Loucy (cell line): ENCODE results near the gene GAD2.

Source experiments
- H2AFZ ChIP-seq: fragments of 200-600 bp; sonication (generic); 2 replicates; pipeline ENCODE4 v1.6.0; 2016; ENCODE audit warnings: antibody characterized with exemption, mild to moderate bottlenecking, low read length, moderate library complexity
- H3F3A ChIP-seq: fragments of 200-600 bp; 2 replicates; pipeline ENCODE4 v1.6.0; 2016; ENCODE audit warnings: antibody characterized with exemption, low read depth, mild to moderate bottlenecking
- H3K27me3 ChIP-seq: fragments of 200-600 bp; sonication (generic); 2 replicates; pipeline ENCODE4 v1.6.1; 2014; ENCODE audit warnings: low read length, mild to moderate bottlenecking; ENCODE audit not compliant: insufficient read depth, poor library complexity, severe bottlenecking
- H3K36me3 ChIP-seq: fragments of 200-600 bp; sonication (generic); 2 replicates; pipeline ENCODE4 v1.6.1; 2016; ENCODE audit warnings: low read length; ENCODE audit not compliant: insufficient read depth
- H3K4me1 ChIP-seq: fragments of 200-600 bp; sonication (generic); 2 replicates; pipeline ENCODE4 v1.5.1; 2014; ENCODE audit warnings: low read length, mild to moderate bottlenecking; ENCODE audit not compliant: insufficient read depth, poor library complexity, severe bottlenecking
- H3K4me2 ChIP-seq: fragments of 200-600 bp; sonication (generic); 2 replicates; pipeline ENCODE4 v1.6.0; 2014; ENCODE audit warnings: antibody characterized with exemption, low read length, low read depth, mild to moderate bottlenecking; ENCODE audit not compliant: poor library complexity, severe bottlenecking
- H3K4me3 ChIP-seq: fragments of 200-600 bp; sonication (generic); 2 replicates; pipeline ENCODE4 v1.5.1; 2014; ENCODE audit warnings: low read length, mild to moderate bottlenecking, mixed read lengths; ENCODE audit not compliant: poor library complexity, severe bottlenecking
- H3K79me2 ChIP-seq: fragments of 200-600 bp; sonication (generic); 2 replicates; pipeline ENCODE4 v1.6.1; 2014; ENCODE audit warnings: low read length; ENCODE audit not compliant: insufficient read depth
- H3K9ac ChIP-seq: fragments of 200-600 bp; sonication (generic); 2 replicates; pipeline ENCODE4 v1.6.0; 2014; ENCODE audit warnings: mild to moderate bottlenecking, low read depth, low read length, moderate library complexity; ENCODE audit not compliant: poor library complexity, severe bottlenecking
- H3K9me2 ChIP-seq: fragments of 200-600 bp; sonication (generic); replicated peaks from 2 replicates; pipeline ENCODE4 v1.6.1; 2016; ENCODE audit warnings: low read depth, low read length, mixed read lengths
- H3K9me3 ChIP-seq: fragments of 200-600 bp; sonication (generic); 2 replicates; pipeline ENCODE4 v1.6.1; 2014; ENCODE audit warnings: mild to moderate bottlenecking, antibody characterized with exemption, low read length, low read depth; ENCODE audit not compliant: insufficient read depth
- H4K20me1 ChIP-seq: fragments of 200-600 bp; sonication (generic); 2 replicates; pipeline ENCODE4 v1.6.0; 2014; ENCODE audit warnings: antibody characterized with exemption, low read length, mild to moderate bottlenecking; ENCODE audit not compliant: insufficient read depth, poor library complexity, severe bottlenecking
- EZH2phosphoT487 ChIP-seq: fragments of 200-600 bp; IDR thresholded peaks from 2 replicates; pipeline ENCODE4 v1.6.1; 2018; ENCODE audit warnings: antibody characterized with exemption, mild to moderate bottlenecking, moderate library complexity, borderline replicate concordance
- TF ChIP-seq, protein P1 (sequence below): fragments of 200-600 bp; sonication (generic); conservative IDR thresholded peaks from 2 replicates; pipeline ENCODE4 v1.5.1; 2014; ENCODE audit warnings: mild to moderate bottlenecking, antibody characterized with exemption, low read length

The GAD2 gene

DNA sequence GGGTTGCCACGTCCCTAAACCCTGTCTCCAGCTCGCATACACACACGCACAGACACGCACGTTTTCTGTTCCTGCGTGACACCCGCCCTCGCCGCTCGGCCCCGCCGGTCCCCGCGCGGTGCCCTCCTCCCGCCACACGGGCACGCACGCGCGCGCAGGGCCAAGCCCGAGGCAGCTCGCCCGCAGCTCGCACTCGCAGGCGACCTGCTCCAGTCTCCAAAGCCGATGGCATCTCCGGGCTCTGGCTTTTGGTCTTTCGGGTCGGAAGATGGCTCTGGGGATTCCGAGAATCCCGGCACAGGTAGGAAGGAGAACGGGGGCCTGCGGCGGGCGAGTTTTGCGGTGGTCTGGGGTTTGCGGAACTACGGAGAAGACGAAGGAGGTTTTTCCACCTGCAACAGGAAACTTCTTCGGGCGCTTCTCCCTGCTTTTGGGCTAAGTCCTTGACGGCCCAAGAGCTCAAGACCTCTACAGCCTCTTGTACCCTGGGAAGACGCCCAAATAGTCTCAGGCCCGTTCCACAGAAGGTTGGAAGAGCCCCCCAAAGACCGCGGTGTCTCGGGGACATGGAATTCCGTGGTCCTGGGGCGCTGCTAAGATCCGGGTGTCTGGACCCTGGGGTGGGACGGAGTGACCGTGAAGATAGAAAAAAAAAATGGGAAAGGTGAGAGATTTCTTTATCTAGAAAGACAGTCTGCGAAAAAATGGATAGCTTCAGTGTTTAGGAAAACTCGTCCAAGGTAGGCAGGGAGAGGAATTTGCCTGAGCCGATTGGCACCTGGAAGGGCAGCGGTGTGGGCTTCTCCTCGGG lies at the start of gene GAD2:
GAD2 (plus strand) TSS at position 190 of the 811 bp plus-strand sequence; CDS start at position 226, 36 bp downstream.
- H3K36me3 ChIP-seq, result no peaks in the 10 kb centered on the region
- no peaks in the 10 kb centered on the region for H4K20me1 ChIP-seq
- no peaks in the 10 kb centered on the region for H3K27me3 ChIP-seq
- peak within 1 kb of the TSS; percentile 88 for H2AFZ ChIP-seq
- H3K4me1 ChIP-seq, result peaks cover 18% of the 10 kb centered on the region
- TF ChIP-seq EZH2phosphoT487, result no peak
- TF ChIP-seq, protein P1, sequence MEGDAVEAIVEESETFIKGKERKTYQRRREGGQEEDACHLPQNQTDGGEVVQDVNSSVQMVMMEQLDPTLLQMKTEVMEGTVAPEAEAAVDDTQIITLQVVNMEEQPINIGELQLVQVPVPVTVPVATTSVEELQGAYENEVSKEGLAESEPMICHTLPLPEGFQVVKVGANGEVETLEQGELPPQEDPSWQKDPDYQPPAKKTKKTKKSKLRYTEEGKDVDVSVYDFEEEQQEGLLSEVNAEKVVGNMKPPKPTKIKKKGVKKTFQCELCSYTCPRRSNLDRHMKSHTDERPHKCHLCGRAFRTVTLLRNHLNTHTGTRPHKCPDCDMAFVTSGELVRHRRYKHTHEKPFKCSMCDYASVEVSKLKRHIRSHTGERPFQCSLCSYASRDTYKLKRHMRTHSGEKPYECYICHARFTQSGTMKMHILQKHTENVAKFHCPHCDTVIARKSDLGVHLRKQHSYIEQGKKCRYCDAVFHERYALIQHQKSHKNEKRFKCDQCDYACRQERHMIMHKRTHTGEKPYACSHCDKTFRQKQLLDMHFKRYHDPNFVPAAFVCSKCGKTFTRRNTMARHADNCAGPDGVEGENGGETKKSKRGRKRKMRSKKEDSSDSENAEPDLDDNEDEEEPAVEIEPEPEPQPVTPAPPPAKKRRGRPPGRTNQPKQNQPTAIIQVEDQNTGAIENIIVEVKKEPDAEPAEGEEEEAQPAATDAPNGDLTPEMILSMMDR, result no peak
- H3K4me2 ChIP-seq, result peak within 1 kb of the TSS; percentile 88
- no peaks in the 10 kb centered on the region for H3K9me2 ChIP-seq
- peak within 1 kb of the TSS; percentile 75 for H3K4me3 ChIP-seq
- no peaks in the 10 kb centered on the region for H3K9me3 ChIP-seq
- H3F3A ChIP-seq, result no peaks in the 10 kb centered on the region
- no peaks in the 10 kb centered on the region for H3K79me2 ChIP-seq
- peak within 1 kb of the TSS; percentile 41 for H3K9ac ChIP-seq

DNA sequence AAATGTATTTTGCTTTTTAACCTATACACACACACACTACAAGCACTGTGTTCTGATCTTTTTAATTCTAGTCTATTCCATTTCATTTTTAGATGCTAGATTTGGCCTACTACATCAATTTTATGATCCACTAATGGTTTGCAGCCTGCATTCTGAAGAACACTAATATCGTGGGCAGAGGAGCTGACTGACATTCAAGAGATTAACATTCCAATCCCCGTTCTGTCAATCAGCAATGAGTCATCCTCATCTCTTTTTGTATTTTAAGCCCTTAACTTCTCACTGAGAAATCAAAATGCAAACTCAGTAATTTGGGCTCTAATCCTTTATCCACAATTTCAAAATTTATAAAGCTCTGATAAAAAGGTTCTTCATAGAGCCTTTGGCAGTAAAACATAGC lies 47.1 kb upstream of the GAD2 start:
- Histone ChIP-seq H3K9me3 (no peaks in the 10 kb centered on the region), H3K9me2 (no peaks in the 10 kb centered on the region), H4K20me1 (no peaks in the 10 kb centered on the region), H3K79me2 (no peaks in the 10 kb centered on the region), H3K4me3 (no peak overlapping the region), H3K4me2 (no peak overlapping the region), H2AFZ (no peak overlapping the region), H3K9ac (no peak overlapping the region), H3K36me3 (no peaks in the 10 kb centered on the region), H3F3A (no peaks in the 10 kb centered on the region), H3K27me3 (no peaks in the 10 kb centered on the region), H3K4me1 (no peaks in the 10 kb centered on the region)
- TF ChIP-seq, protein P1, result no peak
- TF ChIP-seq EZH2phosphoT487, result no peak

DNA sequence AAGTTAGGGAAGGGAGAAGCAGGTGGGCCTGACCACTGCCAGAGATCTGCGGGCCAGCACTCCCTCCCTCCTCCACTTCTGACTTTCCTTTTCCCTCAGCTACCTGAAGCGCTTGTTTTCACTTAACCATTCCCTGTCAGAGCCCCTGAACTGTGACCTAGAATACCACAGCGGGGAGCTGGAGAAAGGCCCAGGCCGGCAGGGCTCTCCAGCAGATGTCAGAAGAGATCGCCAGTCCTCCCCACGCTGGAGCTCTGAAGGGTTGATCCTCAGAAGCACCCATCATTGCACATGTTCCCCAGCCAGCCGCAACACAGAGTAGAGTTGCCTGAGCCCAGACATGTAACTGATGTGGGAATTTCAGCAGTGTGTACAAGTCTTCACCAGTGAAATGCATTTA lies 44.4 kb upstream of the GAD2 start:
- Histone ChIP-seq H3K4me3 (no peak overlapping the region), H3F3A (no peaks in the 10 kb centered on the region), H3K79me2 (no peaks in the 10 kb centered on the region), H3K9ac (no peak overlapping the region), H3K36me3 (no peaks in the 10 kb centered on the region), H2AFZ (no peak overlapping the region), H3K9me3 (no peaks in the 10 kb centered on the region), H4K20me1 (no peaks in the 10 kb centered on the region), H3K9me2 (no peaks in the 10 kb centered on the region), H3K4me1 (no peaks in the 10 kb centered on the region), H3K4me2 (no peak overlapping the region), H3K27me3 (no peaks in the 10 kb centered on the region)
- no peak for TF ChIP-seq EZH2phosphoT487
- TF ChIP-seq, protein P1, result no peak
